SU-DHL-6 (cell line): Measurements from ENCODE around the gene FTCD.

ENCODE experiments used
- H2AFZ ChIP-seq: fragments of 200-600 bp; sonication (generic); 2 replicates; pipeline ENCODE4 v1.6.1; 2014; ENCODE audit warnings: low read depth, mild to moderate bottlenecking, moderate library complexity, mixed read lengths, antibody characterized with exemption, low read length; ENCODE audit not compliant: severe bottlenecking
- H3F3A ChIP-seq: fragments of 200-600 bp; shearing (Covaris generic); 2 replicates; pipeline ENCODE4 v1.6.0; 2016; ENCODE audit warnings: antibody characterized with exemption, mild to moderate bottlenecking; ENCODE audit not compliant: insufficient read depth
- H3K27ac ChIP-seq: fragments of 200-600 bp; sonication (generic); 2 replicates; pipeline ENCODE4 v1.5.1; 2016; ENCODE audit warnings: low read depth, mild to moderate bottlenecking, low read length, moderate library complexity, mixed read lengths
- H3K27me3 ChIP-seq: fragments of 200-600 bp; sonication (generic), shearing (Covaris generic); 2 replicates; pipeline ENCODE4 v1.6.0; 2014; ENCODE audit warnings: mild to moderate bottlenecking, low read length
- H3K36me3 ChIP-seq: fragments of 200-600 bp; sonication (generic); 2 replicates; pipeline ENCODE4 v1.6.1; 2014; ENCODE audit warnings: mild to moderate bottlenecking, low read length, mixed read lengths
- H3K4me2 ChIP-seq: fragments of 300-600, 200-600 bp; shearing (Covaris generic), sonication (generic); 2 replicates; pipeline ENCODE4 v1.6.0; 2014; ENCODE audit warnings: low read length, low read depth, mild to moderate bottlenecking; ENCODE audit not compliant: poor library complexity, severe bottlenecking
- H3K4me3 ChIP-seq: fragments of 200-600 bp; sonication (generic); 2 replicates; pipeline ENCODE4 v1.5.1; 2014; ENCODE audit warnings: antibody characterized with exemption, low read length, mild to moderate bottlenecking, mixed read lengths; ENCODE audit not compliant: insufficient read depth, poor library complexity, severe bottlenecking
- H3K79me2 ChIP-seq: fragments of 200-600 bp; sonication (generic); 2 replicates; pipeline ENCODE4 v1.6.1; 2014; ENCODE audit warnings: mild to moderate bottlenecking, low read length, moderate library complexity; ENCODE audit not compliant: insufficient read depth
- H3K9ac ChIP-seq: fragments of 200-600 bp; sonication (generic); 2 replicates; pipeline ENCODE4 v1.7.0; 2014; ENCODE audit warnings: mild to moderate bottlenecking, low read length
- H3K9me2 ChIP-seq: fragments of 200-600 bp; sonication (generic); replicated peaks from 2 replicates; pipeline ENCODE4 v1.6.1; 2014; ENCODE audit warnings: low read length; ENCODE audit not compliant: insufficient read depth
- H3K9me3 ChIP-seq: fragments of 200-600 bp; sonication (generic); 2 replicates; pipeline ENCODE4 v1.6.1; 2014; ENCODE audit warnings: low read length, mixed read lengths; ENCODE audit not compliant: insufficient read depth
- H4K20me1 ChIP-seq: fragments of 200-600 bp; sonication (generic); 2 replicates; pipeline ENCODE4 v1.6.1; 2014; ENCODE audit warnings: low read depth, mild to moderate bottlenecking, antibody characterized with exemption, low read length, moderate library complexity, mixed read lengths
- EZH2phosphoT487 ChIP-seq: fragments of 200-600 bp; sonication (generic), shearing (Covaris generic); conservative IDR thresholded peaks from 2 replicates; pipeline ENCODE4 v1.6.1; 2018; ENCODE audit warnings: mild to moderate bottlenecking, antibody characterized with exemption, low read length, moderate library complexity, mixed read lengths
- TF ChIP-seq, protein P1 (sequence below): fragments of 200-600 bp; sonication (generic); IDR thresholded peaks from one replicate; pipeline ENCODE4 v1.5.1; 2017; ENCODE audit warnings: antibody characterized with exemption, mild to moderate bottlenecking, low read length, moderate library complexity; ENCODE audit not compliant: insufficient read depth, poor library complexity, severe bottlenecking

The FTCD gene

GRCh38 chr21:46145840-46146691 lies 9.3 kb downstream of the FTCD start:
- Histone ChIP-seq H3K9ac (no peak overlapping the region), H3K36me3 (no peaks in the 10 kb centered on the region), H3K4me2 (no peak overlapping the region), H3K79me2 (no peaks in the 10 kb centered on the region), H3F3A (0 out of 2 replicates have a peak, but pooled peaks cover 3% of the 10 kb centered on the region), H3K9me3 (no peaks in the 10 kb centered on the region), H3K4me3 (no peak overlapping the region), H3K9me2 (no peaks in the 10 kb centered on the region), H3K27me3 (no peaks in the 10 kb centered on the region), H4K20me1 (no peaks in the 10 kb centered on the region), H2AFZ (no peak overlapping the region), H3K27ac (no peak overlapping the region)
- TF ChIP-seq EZH2phosphoT487 = no peak
- TF ChIP-seq, protein P1, sequence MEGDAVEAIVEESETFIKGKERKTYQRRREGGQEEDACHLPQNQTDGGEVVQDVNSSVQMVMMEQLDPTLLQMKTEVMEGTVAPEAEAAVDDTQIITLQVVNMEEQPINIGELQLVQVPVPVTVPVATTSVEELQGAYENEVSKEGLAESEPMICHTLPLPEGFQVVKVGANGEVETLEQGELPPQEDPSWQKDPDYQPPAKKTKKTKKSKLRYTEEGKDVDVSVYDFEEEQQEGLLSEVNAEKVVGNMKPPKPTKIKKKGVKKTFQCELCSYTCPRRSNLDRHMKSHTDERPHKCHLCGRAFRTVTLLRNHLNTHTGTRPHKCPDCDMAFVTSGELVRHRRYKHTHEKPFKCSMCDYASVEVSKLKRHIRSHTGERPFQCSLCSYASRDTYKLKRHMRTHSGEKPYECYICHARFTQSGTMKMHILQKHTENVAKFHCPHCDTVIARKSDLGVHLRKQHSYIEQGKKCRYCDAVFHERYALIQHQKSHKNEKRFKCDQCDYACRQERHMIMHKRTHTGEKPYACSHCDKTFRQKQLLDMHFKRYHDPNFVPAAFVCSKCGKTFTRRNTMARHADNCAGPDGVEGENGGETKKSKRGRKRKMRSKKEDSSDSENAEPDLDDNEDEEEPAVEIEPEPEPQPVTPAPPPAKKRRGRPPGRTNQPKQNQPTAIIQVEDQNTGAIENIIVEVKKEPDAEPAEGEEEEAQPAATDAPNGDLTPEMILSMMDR = no peak

- H3K9me3 ChIP-seq = no peaks in the 10 kb centered on the region
- H3K9ac ChIP-seq = no peak overlapping the region
- no peak overlapping the region for H3K4me3 ChIP-seq
- 0 out of 2 replicates have a peak, but pooled peaks cover 3% of the 10 kb centered on the region for H3F3A ChIP-seq
- H3K4me2 ChIP-seq = no peak overlapping the region
- no peaks in the 10 kb centered on the region for H3K9me2 ChIP-seq
- no peaks in the 10 kb centered on the region for H4K20me1 ChIP-seq
- no peaks in the 10 kb centered on the region for H3K36me3 ChIP-seq
- no peaks in the 10 kb centered on the region for H3K79me2 ChIP-seq
- no peak overlapping the region for H3K27ac ChIP-seq
- H2AFZ ChIP-seq = no peak overlapping the region
- H3K27me3 ChIP-seq = no peaks in the 10 kb centered on the region
- no peak for TF ChIP-seq EZH2phosphoT487
- TF ChIP-seq, protein P1 = no peak
Measured at GRCh38 chr21:46145159-46145839, 10.1 kb downstream of the FTCD start.

DNA sequence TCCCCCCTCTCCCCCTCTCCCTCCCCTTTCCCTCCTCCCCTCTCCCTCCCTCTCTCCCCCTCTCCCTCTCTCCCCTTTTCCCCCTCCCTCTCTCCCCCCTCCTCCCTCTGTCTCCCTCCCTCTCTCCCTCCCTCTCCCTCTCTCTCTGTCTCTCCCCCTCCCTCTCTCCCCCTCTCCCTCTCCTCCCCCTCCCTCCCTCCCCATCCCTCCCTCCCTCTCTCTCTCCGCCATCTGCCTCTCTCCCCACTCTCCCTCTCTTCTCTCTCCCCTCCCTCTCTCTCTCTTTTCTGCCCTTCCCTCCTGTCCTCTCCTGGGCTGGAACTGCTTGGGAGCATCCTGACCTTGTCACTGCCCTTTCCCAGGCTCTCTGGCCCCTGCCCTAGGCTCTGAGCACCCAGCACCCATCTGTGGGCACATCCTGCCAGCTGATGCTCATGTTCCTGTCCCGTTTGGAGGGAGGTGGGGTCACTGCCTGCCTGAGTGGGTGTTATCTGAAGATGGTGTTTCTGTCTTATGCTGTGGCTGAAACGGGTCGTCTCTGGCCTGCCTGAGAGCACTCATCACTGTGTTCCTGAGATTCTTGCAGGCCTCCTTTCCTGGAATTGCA lies 10.8 kb downstream of the FTCD start:
- Histone ChIP-seq H3K9me2 (no peaks in the 10 kb centered on the region), H3K27ac (no peak overlapping the region), H3K4me3 (no peak overlapping the region), H2AFZ (no peak overlapping the region), H3K36me3 (no peaks in the 10 kb centered on the region), H3K4me2 (no peak overlapping the region), H4K20me1 (no peaks in the 10 kb centered on the region), H3K27me3 (no peaks in the 10 kb centered on the region), H3K9ac (no peak overlapping the region), H3K79me2 (no peaks in the 10 kb centered on the region), H3K9me3 (no peaks in the 10 kb centered on the region), H3F3A (0 out of 2 replicates have a peak, but pooled peaks cover 3% of the 10 kb centered on the region)
- TF ChIP-seq EZH2phosphoT487 = no peak
- TF ChIP-seq, protein P1 = no peak
